LNCAP (cell line): ENCODE measurements around the gene ZNF469.

Experiments used
- TF ChIP-seq, protein P1 (sequence below): fragments of 450-650 bp; IDR thresholded peaks from 2 replicates; pipeline ENCODE4 v1.5.1; 2017; ENCODE audit warnings: mild to moderate bottlenecking

ZNF469 gene

DNA sequence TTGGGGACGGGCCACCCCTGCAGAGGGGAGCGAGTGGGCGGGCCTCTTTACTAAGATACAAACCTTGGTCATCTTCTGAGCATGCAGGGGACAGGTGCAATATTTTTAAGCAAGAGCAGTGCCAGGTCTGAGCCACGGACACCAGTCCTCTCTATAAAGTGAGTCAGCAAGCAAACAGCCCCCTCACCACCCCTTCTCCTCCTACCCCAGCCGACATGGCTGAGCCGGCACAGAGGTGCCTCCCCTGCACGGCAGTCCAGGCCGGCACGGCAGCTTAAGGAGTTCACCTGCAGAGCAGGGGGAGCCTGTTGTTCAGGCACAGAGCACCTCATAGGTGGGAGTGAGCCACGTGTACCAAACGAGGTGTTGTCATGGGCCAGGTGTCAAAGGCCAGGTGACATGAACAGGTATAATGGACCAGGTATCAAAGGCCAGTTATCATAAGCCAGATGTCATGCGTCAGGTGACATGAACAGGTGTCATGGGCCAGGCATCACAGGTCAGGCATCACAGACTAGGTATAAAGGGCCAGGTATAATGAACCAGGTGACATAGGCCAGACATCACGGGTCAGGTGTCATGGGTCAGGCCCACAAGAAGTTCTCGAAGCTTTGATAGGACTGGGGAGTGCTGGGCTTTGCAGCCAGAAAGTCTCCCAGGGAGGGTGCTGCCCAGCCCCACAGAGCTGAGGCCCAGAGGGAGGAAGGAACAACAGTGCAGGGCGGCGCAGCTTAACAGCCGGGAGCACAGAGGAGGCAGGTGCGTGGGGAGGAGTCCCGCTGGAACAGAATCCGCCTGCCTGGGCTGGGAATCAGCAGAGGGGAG is 42.6 kb upstream of the ZNF469 start:
- TF ChIP-seq, protein P1, sequence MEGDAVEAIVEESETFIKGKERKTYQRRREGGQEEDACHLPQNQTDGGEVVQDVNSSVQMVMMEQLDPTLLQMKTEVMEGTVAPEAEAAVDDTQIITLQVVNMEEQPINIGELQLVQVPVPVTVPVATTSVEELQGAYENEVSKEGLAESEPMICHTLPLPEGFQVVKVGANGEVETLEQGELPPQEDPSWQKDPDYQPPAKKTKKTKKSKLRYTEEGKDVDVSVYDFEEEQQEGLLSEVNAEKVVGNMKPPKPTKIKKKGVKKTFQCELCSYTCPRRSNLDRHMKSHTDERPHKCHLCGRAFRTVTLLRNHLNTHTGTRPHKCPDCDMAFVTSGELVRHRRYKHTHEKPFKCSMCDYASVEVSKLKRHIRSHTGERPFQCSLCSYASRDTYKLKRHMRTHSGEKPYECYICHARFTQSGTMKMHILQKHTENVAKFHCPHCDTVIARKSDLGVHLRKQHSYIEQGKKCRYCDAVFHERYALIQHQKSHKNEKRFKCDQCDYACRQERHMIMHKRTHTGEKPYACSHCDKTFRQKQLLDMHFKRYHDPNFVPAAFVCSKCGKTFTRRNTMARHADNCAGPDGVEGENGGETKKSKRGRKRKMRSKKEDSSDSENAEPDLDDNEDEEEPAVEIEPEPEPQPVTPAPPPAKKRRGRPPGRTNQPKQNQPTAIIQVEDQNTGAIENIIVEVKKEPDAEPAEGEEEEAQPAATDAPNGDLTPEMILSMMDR: no peak

DNA sequence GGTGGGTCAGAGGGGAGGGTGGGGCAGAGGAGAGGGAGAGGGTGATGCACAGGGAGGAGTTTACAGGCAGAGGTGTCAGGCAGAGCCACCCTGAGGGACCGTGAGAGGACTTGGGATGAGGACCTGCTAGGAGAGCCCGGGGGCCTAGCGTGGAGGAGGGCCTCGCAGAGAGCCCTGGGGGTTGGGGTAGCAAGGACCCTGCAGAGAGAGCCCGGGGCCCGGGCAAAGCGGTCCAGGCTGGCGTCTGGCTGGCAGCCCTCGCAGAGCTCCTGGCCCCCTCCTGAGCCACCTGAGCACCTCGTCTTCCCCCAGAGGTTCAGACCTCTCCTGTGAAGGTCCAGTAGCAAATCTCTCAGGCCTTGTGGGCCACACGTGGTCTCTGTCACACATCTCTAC is 42.0 kb upstream of the ZNF469 start:
- TF ChIP-seq, protein P1: no peak

DNA sequence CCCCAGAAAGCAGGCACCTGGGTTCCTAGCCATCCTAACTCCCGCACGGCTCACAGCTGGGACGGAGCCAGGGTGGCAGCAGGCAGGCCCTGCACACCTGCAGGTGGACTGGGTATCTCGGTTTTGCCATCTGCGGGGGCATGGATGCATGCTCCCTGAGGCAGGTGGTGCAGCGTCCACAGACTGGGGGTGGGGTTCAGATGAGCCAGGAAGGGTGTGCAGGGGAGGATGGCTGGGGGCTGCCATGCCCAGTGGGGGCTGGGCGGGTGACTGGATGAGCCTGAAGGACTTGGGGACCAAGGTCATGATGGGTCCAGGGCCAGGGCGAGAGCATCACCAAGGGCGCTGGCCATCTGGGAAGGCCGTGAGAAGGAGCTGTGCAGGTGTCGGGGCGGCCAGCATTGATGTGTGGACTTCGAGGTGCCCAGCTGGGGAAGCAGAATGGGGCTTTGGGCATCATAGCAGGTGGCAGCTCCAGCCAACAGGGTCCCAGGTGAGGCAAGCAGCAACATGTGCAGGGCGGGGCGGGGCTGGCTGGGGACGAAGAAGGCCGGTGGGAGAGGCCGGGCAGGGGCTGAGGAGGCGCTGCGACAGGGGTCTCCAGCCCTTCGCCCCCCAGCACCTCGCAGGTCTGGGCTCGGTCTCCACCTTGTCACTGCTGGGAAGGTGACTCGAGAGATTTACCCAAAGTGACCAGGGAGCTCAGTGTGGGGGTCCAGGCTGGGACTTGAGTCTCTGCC is 41.0 kb upstream of the ZNF469 start:
- TF ChIP-seq, protein P1: no peak

DNA sequence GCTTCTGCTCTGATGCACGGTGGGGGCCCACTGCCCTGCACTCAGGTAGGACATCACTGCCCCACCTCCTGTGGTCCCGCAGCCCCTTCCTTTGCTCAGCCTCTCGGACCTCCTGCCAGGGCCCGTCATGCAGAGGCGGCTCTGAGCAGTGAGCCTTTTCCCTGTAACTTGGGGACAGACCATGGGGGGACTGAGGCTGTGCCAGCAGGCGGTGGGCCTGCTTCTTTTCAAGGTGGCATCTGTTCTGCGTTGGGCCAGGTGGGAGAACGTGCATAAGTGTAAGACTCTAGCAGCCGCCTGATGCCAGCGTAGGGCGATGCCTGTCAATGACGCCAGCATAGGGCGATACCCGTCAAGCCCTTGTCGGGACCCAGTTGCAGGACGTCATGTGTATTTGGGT is 40.3 kb upstream of the ZNF469 start:
- TF ChIP-seq, protein P1: no peak

DNA sequence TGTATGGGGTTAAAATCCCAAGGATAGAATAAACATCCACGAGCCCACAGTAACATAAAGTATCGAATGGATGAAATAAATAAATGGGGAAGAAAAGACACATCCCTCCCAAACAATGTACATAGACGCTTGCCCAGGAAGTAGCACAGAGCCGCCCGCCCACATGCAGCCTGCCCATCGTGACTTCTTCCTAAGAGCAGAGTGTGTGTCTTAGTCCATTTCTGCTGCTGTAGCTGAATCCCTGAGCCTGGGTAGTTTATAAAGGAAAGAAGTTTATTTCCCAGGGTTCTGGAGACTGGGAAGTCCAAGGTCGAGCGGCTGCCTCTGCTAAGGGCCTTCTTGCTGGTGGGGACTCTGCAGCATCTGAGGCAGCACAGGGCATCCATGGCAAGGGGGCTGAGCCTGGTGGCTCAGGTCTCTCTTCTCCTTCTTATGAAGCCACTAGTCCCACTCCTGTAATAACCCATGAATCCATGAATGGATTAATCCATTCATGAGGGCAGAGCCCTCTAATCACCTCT is 39.4 kb upstream of the ZNF469 start:
- TF ChIP-seq, protein P1: no peak

- TF ChIP-seq, protein P1: no peak
Observed at GRCh38 chr16:88344411-88345030, 38.2 kb upstream of the ZNF469 start.

DNA sequence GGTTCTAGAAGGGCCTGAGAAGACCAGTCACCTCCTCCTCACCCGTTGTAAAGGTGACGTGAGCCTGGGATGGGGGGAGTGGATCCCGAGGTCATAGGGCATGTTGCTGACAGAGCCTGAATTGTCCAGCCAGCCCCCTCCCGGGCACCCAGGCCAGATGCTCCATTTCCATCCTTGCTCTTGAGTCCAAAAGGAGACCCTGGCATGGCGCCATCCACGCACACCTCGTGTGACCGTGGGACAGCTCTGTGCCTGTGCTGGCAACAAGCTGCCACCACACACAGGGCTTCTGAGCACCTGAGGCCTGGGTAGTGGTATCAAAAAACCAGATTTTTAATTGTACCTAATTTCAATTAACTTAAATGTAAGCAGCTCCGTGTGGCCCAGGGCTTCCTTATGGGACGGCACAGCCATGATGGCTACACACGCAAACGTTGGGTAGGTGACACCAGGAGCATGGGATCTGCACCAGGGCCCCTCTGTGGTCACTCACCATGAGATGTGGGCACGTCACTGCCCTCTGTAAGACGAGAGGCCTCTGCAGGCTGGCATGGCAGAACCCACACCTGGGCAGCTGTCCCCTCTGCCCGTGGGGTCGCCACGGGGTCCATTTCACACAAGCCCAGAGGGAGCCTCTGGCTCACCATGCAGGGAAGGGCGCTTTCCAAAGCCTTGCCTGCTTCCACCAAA is 37.6 kb upstream of the ZNF469 start:
- TF ChIP-seq, protein P1: no peak
